ENCODE measurements around the gene TENM4. TPM values are rescaled to one million over a fixed set of nuclear protein-coding genes. Genes with fewer than 3 reads are reported as not detected.

Gene TENM4
- total RNA-seq, 2 donors from 2014 or later: 2.5 to 4.4 TPM

DNA sequence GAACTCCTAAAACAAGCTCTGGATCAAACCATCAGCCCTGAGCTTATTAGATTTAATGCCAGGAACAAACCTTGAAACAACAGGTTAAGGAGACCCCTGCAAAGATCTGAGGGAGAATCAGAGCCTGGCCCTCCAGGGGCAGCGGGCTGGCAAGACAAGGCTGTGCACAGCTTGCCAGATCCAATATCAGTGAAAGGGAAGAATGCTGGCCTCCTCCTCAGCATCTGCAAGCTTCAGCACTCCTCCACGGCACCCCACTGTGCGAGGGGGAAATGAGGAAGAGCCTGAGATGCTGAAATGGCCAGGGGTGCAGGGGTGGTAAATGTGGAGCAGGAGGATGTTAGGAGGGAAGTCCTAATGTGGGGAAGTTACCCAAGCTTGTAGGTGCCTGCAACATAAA lies 167.0 kb downstream of the TENM4 start:
- intact Hi-C loops (cut with DNase I): no loop called here
- ATAC-seq (no peak), DNase-seq (no peak)

DNA sequence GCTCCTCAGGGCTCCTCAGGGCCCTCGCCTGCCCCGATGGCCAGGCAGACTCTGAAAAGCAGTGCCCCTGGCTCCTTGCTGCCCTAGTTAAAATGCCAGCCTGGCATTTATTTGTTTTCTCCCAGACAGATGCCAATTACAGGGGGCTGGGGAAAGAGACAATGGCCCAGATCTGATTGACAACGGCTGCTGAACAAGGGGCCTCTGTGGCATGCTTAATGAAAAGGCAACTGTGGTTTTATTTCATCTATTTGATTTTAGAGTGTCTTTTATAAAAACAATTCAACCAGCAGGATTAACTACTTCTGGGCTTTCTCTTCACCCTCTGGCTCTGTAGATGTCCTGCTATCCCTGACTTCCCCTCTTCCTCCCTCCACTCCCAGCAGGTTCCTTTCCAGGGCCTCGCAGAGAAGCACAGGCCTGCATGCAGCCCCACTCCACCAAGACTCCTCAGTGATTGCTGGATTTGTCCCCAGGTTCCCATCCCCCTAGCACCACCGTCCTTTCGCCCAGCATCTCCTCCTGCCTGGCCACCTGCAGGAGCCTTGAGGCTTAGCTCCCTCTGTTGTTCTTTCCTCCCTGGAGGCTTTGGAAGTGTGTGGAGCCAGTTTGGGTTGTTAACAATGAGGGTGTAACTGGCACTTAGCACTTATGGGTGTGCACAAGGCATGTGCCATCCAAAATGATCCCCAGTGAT lies 171.1 kb downstream of the TENM4 start:
- ATAC-seq (no peak), DNase-seq (no peak)
- intact Hi-C loops (cut with DNase I): no loop called here

DNA sequence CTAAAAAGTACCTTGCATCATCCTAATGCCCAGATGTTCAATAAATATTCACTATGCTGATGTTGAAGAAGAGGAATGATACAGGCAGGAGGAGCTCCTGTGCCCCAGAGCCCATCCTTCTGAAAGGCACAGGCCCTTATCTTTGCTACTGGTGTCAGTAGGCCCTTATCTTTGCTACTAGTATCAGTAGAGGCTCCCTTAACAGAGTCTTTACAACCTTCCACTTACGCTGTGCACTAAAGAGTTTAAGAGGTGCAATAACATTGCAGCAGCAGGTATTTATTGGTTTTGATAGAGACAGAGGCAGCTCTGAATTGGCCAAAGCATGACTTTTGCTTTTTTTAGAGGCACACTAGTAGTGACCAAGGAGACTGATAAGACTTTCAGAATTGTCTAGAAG lies 174.4 kb downstream of the TENM4 start:
- intact Hi-C loops (cut with DNase I): no loop called here
- no peak for DNase-seq
- no peak for ATAC-seq

DNA sequence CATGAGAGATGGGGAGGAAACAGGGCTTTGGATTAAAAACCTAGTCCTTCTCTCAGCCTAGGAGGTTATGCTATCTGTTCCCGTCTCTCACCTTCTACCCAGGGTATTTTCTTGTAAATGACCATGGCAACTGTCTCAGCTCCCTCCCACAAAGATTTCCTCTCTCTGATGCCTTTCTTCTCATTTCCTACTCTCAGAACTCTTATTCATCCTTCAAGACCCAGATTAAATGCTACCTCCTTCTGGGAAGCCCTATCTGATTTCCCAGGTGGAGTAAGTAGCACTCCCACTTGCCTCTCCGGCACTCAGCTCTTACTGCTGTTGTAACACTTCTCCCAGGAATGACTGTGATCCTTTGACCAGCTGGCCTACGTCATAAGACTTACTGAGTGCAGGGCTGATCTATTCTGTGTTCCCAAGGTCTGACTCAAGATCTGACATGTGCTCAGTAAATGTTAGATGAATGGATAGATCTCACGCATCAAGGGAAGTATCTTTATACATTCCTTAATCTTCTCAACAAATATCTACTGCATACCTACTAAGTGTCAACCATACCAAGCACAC lies 175.0 kb downstream of the TENM4 start:
- ATAC-seq (peak in 1 of 2 donors; percentile 24), DNase-seq (no peak)
- intact Hi-C loops (cut with DNase I): no loop called here

DNA sequence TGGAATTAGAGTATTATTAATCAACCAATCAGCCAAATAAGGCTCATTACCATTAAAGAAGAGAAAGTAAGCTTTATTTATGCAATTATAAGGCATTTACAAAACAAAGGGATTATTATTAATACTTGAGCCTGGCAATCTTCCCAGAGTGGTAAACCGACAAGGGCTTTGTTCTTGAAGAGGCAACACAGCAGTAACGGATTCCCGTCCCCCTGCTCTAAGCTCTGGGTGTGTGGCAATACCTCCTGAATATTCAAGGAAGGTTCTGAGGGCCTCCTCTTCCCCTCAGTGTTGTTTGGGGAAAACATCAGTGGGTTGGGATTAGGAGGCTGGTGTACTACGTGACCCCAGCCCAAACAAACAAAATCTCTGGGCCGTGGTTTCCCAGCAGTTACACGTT lies 176.5 kb downstream of the TENM4 start:
- DNase-seq (no peak), ATAC-seq (no peak)
- intact Hi-C loops (cut with DNase I): no loop called here

DNA sequence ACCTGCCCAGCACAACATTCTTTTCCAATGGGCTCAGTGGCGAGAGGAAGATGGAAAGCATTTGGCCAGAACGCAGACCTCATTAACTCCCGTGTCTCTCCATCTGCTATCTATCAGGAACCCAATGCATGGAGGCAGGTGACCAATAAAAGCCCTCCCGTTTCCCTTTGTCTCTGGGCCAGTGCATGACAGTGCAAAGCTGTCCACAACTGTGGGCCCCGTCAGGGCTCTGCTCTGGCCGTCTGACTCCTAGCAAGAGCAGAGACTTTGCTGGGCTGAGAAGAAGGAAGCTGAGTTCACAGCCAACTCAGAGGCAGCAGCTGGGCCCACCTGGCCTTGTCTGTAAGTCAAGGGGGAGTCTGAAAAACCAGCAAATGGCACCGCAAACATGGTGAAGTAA lies 177.8 kb downstream of the TENM4 start:
- peak in 1 of 2 donors; percentile 95 for ATAC-seq
- DNase-seq: peak; percentile 45
- intact Hi-C loops (cut with DNase I): no loop called here

DNA sequence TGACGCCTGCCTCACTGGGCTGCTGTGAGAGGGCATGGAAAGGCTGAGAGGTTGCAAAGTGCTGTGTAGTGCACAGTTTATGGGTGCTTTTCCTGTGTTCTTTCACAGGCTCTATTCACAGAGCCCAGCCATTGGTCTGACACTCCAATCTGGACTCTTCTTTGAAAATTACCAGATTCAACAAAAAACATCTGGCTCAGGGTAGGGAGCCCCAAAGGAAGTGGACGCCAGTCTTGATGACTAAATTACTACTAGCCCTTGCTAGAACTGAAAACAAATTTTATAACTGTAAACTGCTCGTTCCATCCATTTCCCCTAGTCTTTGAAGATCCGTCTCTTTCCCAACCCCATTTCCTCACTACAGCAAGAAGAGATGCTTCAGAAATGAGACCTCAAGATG lies 178.6 kb downstream of the TENM4 start:
- DNase-seq (no peak), ATAC-seq (peak; percentile 47 to 77)
- intact Hi-C loops (cut with DNase I): no loop called here

DNA sequence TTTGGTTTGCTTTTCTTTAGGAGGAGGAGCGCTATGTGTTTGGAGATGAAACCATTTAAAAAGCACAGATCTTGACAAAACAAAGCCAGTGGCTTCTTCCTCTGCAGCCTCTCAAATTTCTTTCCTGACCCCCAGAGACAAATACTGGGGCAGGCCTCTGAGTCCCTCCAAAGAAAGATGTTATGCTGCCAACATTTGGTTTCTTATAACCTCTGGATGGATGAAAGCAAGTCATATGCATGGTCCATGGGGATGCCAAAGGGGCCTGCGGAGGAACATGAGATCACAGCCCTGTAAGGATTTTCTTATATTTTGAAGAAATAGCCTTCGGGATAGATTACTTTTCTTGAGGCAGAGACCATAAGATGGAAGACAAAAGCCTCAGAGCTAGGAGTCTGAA lies 179.1 kb downstream of the TENM4 start:
- ATAC-seq (no peak), DNase-seq (no peak)
- intact Hi-C loops (cut with DNase I): no loop called here

DNA sequence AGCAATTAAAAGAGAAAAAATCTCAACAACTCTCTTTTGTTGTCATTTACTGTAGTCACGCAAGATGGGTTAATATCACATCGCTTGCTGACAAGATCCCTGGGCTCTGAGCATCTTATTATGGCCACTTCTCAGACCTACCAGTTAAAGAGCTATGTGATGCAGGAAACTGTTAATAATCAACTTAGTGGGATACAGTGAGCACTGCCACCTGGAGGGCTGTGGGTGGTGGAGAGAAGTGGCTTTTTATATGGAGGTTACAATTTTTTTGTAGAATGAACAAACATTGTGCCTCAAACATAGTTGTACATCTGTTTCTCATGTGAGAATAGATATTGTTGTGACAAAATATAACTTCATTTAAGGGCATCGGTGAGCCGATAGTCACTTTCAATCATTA lies 181.0 kb downstream of the TENM4 start:
- intact Hi-C loops (cut with DNase I): no loop called here
- DNase-seq: no peak
- ATAC-seq: no peak

DNA sequence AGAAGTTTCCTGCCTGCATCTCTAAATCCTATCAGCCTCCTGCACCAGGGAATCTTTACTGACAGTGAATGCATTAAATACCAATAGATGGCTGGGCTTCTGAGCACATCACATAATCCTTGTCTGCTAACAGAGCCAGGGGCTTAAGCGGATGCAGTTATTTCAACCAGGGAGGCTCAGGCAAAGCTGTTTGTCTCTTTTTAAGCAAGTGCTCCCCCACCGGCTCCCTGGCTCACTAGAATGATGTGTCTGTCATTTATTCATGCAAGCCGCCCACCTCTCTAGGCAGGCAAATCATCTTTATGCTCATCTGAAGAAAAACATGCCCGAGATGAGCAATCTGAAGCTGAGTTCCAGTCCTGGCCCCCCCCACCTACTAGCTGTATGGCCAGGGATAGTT lies 182.3 kb downstream of the TENM4 start:
- no peak for ATAC-seq
- no peak for DNase-seq
- intact Hi-C loops (cut with DNase I): no loop called here

DNA sequence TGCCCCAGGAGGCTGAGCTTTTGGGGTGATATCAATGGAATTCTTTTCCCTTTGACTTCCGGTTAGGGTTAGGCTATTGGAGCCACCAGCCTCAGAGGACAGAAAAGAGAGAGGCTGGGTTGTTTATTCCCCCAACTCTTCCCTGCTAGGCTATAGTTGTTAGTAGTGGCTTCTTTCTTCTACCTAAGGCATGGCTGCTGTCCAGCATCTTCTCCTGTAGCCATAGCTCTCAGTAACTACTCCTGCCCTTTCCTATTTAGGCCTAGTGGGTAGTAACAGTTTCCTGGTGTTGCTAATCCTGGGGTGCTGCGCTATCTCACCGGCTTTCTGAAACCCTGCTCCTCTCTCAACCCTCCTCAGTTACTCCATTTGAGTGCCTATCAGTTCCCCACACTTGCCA lies 184.9 kb downstream of the TENM4 start:
- intact Hi-C loops (cut with DNase I): no loop called here
- DNase-seq (no peak), ATAC-seq (no peak)

DNA sequence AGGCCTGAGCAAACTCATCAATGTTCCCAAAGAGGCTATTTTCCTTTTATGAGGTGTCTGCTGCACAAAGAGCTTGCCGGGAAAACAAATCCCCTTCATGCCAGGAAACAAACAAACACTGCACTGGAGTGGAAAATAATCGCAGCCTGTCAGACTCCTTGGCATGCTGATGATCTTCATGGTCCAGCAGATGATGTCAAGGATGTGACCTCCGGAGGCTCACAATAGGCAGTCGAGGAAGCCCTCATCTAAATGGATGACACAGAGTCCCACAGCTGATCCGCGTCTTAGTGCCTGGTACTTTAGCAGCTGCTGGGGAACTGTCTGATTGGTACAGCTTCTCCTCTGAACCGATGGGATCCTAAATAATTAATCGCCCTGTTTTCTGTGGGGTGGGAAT lies 187.6 kb downstream of the TENM4 start:
- ATAC-seq (peak in 1 of 2 donors; percentile 41), DNase-seq (no peak)
- intact Hi-C loops (cut with DNase I): no loop called here

DNA sequence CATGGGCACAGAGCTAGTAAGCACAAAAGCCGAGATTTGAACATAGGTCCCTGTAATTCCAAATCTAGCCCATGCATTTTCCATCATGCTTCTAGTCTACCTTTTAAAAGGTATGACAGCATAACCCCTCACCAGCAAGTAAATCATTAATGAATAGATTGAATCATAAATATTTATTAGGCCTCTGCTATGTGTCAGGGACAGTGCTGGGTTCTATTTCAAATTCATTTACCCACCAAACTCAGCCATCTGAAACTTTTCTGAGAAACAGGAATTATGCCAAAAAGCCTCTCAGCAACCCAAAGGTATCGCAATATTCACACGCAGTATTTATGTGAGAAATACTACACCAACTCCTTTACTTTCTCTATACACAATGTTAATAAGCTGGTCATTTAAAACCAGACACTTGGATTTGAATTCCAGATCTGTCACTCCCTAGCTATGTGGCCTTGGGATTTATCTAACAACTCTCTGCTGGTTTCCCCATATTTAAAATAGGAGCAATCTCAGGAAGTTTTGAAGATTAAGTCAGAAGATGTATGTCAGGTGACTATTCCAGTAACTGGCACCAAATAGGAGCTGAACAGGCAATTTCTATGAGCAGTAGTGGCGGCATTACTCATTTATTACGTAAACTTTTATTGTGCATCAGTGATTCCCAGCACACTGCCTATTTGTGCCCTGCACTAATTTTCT lies 191.4 kb downstream of the TENM4 start:
- ATAC-seq: no peak
- DNase-seq: no peak
- intact Hi-C loops (cut with DNase I): no loop called here

DNA sequence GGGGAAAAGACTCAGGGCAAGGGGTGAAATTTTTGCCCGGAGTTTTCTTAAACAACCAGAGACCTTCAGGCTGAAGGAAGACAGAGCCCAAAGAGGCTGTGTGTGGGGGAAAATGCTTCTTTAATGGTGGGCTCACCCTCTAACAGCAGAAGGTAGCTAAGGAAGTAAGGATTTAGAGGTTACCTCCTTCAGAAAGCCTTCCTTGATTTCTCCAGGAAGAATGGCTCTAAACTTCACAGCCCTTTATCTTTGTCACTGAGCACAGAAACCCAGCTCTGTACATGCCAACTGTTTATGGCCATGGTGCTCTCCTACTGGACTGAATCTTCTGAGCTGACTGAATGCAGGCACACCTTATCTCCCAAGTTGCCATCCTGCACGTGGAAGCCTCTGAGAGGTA lies 196.0 kb downstream of the TENM4 start:
- intact Hi-C loops (cut with DNase I): no loop called here
- DNase-seq (no peak), ATAC-seq (no peak)

DNA sequence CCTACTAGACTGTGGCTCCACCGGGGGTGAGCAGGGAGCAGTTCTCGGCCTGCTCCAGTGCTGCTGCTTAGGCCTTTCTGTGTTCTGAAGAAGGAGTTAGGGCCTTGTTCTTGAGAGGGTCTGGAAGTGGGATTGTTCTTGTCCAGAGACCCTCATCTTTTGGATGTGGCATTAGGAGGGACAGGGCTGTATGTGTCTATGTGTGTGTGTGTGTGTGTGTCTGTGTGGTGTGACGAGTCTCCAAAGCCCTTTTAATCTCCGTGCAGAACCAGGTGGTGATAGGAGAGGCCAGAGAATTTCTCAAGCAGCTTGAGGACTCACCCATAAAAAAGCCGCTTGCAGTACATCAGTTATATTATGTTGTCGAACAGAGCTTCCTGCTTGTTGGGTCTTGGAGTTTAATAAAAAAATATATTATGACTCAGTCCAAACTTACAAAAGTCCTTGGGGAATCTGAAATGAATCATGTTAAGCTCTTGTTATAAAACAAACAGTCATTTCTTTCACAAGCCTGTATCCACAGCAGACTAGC lies 196.5 kb downstream of the TENM4 start:
- DNase-seq (no peak), ATAC-seq (peak; percentile 70 to 88)
- intact Hi-C loops (cut with DNase I): no loop called here

DNA sequence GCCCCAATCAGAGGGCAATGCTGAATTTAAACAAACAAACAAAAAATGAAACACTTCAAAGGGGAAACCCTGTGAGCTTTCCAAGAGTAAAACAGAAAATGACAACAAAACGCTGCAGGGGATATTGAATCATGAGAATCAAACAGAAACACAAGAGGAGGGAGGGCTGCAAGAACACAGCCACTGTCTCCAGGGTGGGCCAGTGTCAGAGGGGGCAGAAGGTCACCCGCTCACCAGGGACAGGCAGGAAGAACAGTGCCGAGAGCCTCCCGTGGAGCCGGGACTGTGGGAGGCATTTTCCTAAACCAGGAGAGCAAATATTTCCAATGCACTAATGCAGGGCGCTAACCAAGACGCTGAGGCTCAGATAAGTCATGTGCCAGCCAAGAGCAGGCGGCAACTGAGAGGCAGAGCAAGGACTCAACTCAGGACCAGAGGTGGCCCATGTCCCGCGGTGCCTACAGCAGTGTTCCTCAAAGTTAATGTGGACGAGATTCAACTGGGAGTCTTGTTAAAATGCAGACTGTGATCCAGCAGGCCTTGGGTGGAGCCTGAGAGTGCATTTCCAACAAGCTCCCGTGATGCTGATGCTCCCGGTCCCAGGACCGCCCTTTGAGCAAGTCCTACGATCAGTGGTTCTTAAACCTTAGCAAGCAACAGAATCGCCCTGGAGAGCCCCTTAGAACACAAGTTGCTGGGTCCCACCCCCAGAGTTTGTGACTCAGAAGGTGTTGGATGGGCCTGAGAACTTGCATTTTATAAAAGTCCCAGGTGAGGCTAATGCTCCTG lies 197.2 kb downstream of the TENM4 start:
- ATAC-seq (peak; percentile 8 to 15), DNase-seq (no peak)
- intact Hi-C loops (cut with DNase I): no loop called here

DNA sequence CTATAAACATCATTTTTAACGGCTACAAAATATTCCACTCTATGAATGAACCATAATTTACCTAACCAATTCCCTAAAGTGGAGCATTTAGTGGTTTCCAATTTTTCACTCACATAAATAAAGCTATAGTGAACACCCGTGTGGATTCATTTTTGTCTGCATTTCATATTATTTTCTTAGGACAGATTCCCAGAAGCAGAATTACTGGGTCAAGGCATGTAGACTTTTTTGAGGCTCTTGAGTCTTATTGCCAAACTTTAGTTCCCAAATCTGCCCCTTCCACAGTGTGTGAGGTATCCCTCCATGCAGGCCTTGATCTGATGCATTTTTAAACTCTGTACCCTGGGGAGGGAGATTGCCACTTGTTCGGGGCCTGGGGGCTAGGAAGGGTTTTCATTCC lies 198.2 kb downstream of the TENM4 start:
- intact Hi-C loops (cut with DNase I): no loop called here
- ATAC-seq (no peak), DNase-seq (no peak)

DNA sequence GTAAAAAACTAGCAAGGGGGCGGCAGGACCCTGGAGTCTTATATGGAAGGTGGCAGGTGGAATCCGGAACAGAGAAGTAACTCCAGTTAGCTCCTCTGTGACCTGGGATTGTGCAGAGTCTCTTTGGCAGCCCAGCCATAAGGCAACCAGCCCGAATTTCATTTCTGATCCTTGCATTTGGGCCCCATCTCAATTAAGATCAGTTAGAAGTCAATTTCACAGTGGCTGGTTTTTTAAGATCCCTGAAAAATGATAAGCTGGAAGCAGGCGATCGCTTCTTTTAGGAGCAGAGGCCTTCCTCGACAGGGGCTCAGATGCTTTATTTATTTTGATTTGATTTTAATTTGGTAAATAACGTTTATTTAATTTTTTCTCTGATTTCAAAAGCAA lies 199.0 kb downstream of the TENM4 start:
- DNase-seq (no peak), ATAC-seq (no peak)
- intact Hi-C loops (cut with DNase I): no loop called here

DNA sequence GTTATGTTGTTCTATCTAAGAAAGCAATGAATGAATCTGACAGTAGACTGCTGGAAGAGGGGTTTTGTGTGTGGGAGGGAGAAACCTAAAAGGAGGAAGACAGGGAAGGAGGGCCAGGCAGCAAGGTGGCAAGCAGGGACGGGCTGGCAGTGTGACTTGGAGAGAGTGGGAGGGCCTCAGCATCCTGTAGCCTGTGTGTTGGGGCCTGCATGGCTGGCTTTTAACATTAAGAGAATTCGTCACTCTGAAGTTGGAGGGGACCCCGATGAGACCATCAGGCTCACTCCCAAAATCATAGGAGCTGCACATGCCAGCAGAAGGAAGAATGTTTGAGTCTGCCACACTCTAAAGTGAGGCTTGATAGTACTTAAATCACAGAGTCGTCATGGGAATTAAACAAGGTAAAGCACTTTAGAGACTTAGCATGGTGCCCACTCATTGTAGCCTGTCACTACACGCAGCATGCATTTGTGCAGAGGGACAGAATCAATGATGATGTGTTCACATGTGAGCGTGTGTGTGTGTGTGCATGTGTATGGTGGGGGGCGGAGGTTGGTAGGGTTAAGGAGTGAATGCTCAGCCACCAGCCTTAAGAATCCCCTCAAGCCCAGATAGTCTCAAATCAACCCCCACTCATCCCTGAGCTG lies 199.5 kb downstream of the TENM4 start:
- DNase-seq (no peak), ATAC-seq (no peak)
- intact Hi-C loops (cut with DNase I): no loop called here
